SH-SY5Y (cell line): ENCODE measurements around the gene SAMD13.

ENCODE experiments used
- GATA2 ChIP-seq: IDR thresholded peaks from 2 replicates; pipeline ENCODE4 v1.6.1; 2011; ENCODE audit warnings: mild to moderate bottlenecking, low read depth, low read length
- GATA3 ChIP-seq: IDR thresholded peaks from 2 replicates; pipeline ENCODE4 v1.6.1; 2011; ENCODE audit warnings: low read depth, mild to moderate bottlenecking, low read length, moderate library complexity

GRCh38 chr1:84327830-84328229 lies 26.3 kb downstream of the SAMD13 start:
- no peak for TF ChIP-seq GATA3
- TF ChIP-seq GATA2, result no peak
